Measurements from ENCODE around the gene PEDS1.
"Not testable (repeated sequence)": the region's sequence is repeated elsewhere in the genome, so short reads cannot be mapped to it uniquely, and the experiment has no call there.

PEDS1 gene

DNA sequence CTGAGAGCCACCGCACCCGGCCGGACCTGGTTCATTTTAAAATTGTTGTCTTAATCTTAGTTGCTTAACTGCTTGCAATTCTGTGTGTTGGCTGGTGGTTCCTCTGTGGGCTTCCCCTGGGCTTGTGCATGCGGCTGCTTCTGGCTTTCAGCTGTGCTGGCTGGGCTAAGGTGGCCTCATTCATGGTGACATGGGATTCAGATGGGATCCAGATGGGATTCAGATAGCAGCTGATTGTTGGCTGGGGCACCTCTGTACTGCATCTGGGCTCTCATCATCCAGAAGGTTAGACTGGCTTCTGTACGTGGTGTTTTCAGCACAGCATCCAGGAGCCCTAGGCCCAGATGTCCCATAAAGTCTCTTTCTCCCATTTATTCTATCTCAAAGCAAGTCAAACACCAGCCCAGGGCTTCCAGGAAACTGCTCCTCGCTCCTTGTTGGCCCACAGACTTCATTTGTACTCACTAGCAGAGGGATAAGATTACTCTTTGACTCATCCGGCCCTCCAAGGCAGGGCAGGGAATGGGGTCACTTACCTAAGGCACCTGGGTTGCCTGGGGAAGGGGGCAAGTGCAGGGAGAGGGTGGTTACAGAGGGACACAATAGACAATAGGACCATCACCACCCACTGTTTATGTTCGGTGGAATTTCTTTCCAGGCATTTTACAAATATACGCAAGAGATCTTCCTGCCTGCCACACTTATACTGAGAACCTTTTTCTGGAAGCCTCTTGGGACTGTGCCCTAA lies 10.2 kb upstream of the PEDS1 start:
- Histone ChIP-seq H3K79me2 (ENCODE audit: insufficient read depth, low read depth) (no peaks in the 10 kb centered on the region), H3K4me3 (IDR thresholded peaks at IDR 0.05; ENCODE audit: insufficient read depth, low read depth, low read length) (no peak overlapping the region), H4K20me1 (ENCODE audit: insufficient read depth) (no peaks in the 10 kb centered on the region), H3K27ac (no peak overlapping the region), H3K4me1 (ENCODE audit: low read depth, poor library complexity, severe bottlenecking) (peaks cover 11% of the 10 kb centered on the region), H3K4me2 (no peak overlapping the region), H3K9ac (no peak overlapping the region), H3K27me3 (ENCODE audit: insufficient read depth, low read depth) (no peaks in the 10 kb centered on the region), H3K36me3 (ENCODE audit: insufficient read depth) (no peaks in the 10 kb centered on the region), H2AFZ (ENCODE audit: low read depth) (no peak overlapping the region)
- TF ChIP-seq, protein P1, sequence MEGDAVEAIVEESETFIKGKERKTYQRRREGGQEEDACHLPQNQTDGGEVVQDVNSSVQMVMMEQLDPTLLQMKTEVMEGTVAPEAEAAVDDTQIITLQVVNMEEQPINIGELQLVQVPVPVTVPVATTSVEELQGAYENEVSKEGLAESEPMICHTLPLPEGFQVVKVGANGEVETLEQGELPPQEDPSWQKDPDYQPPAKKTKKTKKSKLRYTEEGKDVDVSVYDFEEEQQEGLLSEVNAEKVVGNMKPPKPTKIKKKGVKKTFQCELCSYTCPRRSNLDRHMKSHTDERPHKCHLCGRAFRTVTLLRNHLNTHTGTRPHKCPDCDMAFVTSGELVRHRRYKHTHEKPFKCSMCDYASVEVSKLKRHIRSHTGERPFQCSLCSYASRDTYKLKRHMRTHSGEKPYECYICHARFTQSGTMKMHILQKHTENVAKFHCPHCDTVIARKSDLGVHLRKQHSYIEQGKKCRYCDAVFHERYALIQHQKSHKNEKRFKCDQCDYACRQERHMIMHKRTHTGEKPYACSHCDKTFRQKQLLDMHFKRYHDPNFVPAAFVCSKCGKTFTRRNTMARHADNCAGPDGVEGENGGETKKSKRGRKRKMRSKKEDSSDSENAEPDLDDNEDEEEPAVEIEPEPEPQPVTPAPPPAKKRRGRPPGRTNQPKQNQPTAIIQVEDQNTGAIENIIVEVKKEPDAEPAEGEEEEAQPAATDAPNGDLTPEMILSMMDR (conservative IDR thresholded peaks at IDR 0.05; ENCODE audit: low read depth, low read length), result no peak

DNA sequence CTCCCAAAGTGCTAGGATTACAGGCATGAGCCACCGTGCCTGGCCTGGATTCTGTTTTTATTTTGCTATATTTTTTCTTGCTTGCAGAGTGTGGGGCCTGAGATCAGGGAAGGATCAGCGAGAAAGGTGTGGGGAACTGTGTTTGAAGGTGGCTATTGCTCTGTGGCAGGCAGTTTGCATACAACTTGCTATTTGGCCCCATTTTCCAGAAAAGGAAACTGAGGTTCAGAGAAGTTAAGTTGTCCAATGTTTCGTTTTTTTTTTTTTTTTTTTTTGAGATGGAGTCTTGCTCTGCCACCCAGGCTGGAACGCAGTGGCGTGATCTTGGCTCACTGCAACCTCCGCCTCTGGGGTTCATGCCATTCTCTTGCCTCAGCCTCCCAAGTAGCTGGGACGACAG lies 8.0 kb upstream of the PEDS1 start:
- not testable (repeated sequence) for H3K4me2 ChIP-seq; H3K36me3 ChIP-seq (ENCODE audit: insufficient read depth); H2AFZ ChIP-seq (ENCODE audit: low read depth); H3K27ac ChIP-seq; H3K4me3 ChIP-seq (IDR thresholded peaks at IDR 0.05; ENCODE audit: insufficient read depth, low read depth, low read length); H3K9ac ChIP-seq; H3K79me2 ChIP-seq (ENCODE audit: insufficient read depth, low read depth); H3K27me3 ChIP-seq (ENCODE audit: insufficient read depth, low read depth); H4K20me1 ChIP-seq (ENCODE audit: insufficient read depth); H3K4me1 ChIP-seq (ENCODE audit: low read depth, poor library complexity, severe bottlenecking)

DNA sequence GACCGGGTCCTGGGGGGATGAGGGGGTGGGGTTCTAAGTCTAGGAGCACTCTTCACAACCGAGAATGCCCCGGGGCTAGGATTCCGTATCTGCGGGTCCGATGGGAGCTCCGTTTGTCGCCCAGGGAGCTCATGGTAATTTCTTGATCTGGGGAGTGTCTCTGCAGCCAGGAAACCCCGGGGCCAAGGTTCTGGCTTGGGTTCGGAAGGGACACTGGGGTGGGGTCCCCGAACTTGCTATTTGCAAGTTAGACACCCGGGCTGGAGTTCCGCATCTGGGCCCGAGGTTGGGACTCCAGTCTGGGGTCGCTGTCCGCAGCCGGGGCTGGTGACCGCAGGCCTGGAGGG lies 397 bp downstream of the PEDS1 start:
- Histone ChIP-seq H3K27ac (no peak overlapping the region), H3K4me3 (IDR thresholded peaks at IDR 0.05; ENCODE audit: insufficient read depth, low read depth, low read length) (no peak overlapping the region), H3K4me1 (ENCODE audit: low read depth, poor library complexity, severe bottlenecking) (peaks cover 15% of the 10 kb centered on the region), H3K4me2 (peak overlapping the region; percentile 100), H3K27me3 (ENCODE audit: insufficient read depth, low read depth) (no peaks in the 10 kb centered on the region), H2AFZ (ENCODE audit: low read depth) (peak overlapping the region; percentile 84), H3K9ac (peak overlapping the region; percentile 75), H4K20me1 (ENCODE audit: insufficient read depth) (no peaks in the 10 kb centered on the region), H3K36me3 (ENCODE audit: insufficient read depth) (no peaks in the 10 kb centered on the region), H3K79me2 (ENCODE audit: insufficient read depth, low read depth) (peaks cover 18% of the 10 kb centered on the region; the same call in 1 of the 2 replicates)
- TF ChIP-seq, protein P1 (conservative IDR thresholded peaks at IDR 0.05; ENCODE audit: low read depth, low read length), result no peak

DNA sequence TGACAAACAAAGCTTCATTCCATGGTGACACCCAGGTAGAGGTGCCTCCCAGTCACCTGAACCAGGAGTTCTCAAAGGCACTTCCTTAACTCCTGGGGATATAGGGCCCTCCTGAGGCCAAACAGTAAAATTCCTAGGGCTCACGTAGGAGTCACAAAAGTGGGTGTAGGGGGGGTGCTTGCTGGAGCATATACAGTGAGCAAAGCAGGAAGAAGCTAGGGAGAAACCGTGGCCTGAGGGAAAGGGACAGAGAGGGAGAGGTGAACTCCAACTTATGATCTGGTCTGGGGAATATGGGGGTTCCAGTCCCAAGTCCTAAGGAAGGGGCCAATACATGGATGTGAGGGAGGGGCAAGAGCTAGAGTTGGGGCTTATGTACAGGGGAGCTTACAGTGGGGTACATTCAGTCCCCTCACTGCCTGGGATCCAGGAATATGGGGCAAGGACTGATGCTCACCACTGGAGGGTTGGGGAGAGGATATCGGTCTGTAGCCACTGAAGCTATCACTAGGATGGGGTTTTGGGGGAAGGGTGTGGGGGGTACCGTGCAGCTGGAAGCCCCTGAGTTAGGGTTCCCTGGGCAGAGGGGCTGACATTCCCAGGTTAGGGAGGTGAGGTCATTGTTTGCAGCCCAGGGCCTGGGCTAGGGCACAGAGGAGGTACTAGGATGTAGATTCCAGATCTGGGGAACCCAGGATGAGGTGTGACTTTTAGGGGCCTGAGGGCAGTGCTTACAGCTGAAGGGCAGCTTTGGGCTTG lies 950 bp downstream of the PEDS1 start:
- Histone ChIP-seq H3K27ac (no peak overlapping the region), H2AFZ (ENCODE audit: low read depth) (peak overlapping the region; percentile 84; the same call in 1 of the 2 replicates), H3K36me3 (ENCODE audit: insufficient read depth) (no peaks in the 10 kb centered on the region), H3K4me2 (peak overlapping the region; percentile 100), H3K4me3 (IDR thresholded peaks at IDR 0.05; ENCODE audit: insufficient read depth, low read depth, low read length) (no peak overlapping the region), H3K4me1 (ENCODE audit: low read depth, poor library complexity, severe bottlenecking) (peaks cover 15% of the 10 kb centered on the region), H3K79me2 (ENCODE audit: insufficient read depth, low read depth) (peaks cover 18% of the 10 kb centered on the region; the same call in 1 of the 2 replicates), H3K27me3 (ENCODE audit: insufficient read depth, low read depth) (no peaks in the 10 kb centered on the region), H3K9ac (peak overlapping the region; percentile 75), H4K20me1 (ENCODE audit: insufficient read depth) (no peaks in the 10 kb centered on the region)
- TF ChIP-seq, protein P1 (conservative IDR thresholded peaks at IDR 0.05; ENCODE audit: low read depth, low read length), result no peak
